Activated T-helper 2 cell treated with anti-CD3 and anti-CD28 coated beads, Interferon-gamma antibody, Interleukin-2, Interleukin-4, amounts not matched to agents 10 μg/mL and 5 μg/mL and 100 μg/mL, durations not matched to agents 14 hours and 24 hours and 36 hours (primary cell): Measurements from ENCODE around the gene ENDOG. TPM values are rescaled to one million over a fixed set of nuclear protein-coding genes. Genes with fewer than 3 reads are reported as not detected.
"Not testable (repeated sequence)": the region's sequence is repeated elsewhere in the genome, so short reads cannot be mapped to it uniquely, and the experiment has no call there.

Experiments
- DNase-seq: peaks from one replicate; pipeline ENCODE4 v3.0.0; 2021; ENCODE audit warnings: low spot score
- H3K27ac Mint-ChIP-seq: one replicate; pipeline ENCODE4 v1.8.0; 2021; ENCODE audit warnings: mixed read lengths
- H3K27me3 Mint-ChIP-seq: one replicate; pipeline ENCODE4 v1.8.0; 2021; ENCODE audit warnings: low read depth, mixed read lengths
- H3K36me3 Mint-ChIP-seq: one replicate; pipeline ENCODE4 v1.8.0; 2021; ENCODE audit warnings: low read depth, mixed read lengths
- H3K4me1 Mint-ChIP-seq: one replicate; pipeline ENCODE4 v1.8.0; 2021; ENCODE audit warnings: low read depth, mixed read lengths
- H3K4me3 Mint-ChIP-seq: one replicate; pipeline ENCODE4 v1.8.0; 2021; ENCODE audit warnings: low read depth, mild to moderate bottlenecking, moderate library complexity, mixed read lengths
- H3K9me3 Mint-ChIP-seq: one replicate; pipeline ENCODE4 v1.8.0; 2021; ENCODE audit warnings: mixed read lengths
- intact Hi-C: fragments of 100-400 bp; cut with micrococcal nuclease; formaldehyde crosslinking; loops from one replicate; pipeline ENCODE4 v1.15.1; 2023
- total RNA-seq: library from RNA; stranded (reverse); gene quantifications from 2 replicates; pipeline ENCODE4 v1.2.3, GENCODE V29; 2022

The ENDOG gene
- total RNA-seq, 1 donor from 2014 or later, result 21.7 TPM

- peaks cover 1% of the 10 kb centered on the region for H3K4me1 Mint-ChIP-seq
- intact Hi-C loops, result no loop called here
- H3K36me3 Mint-ChIP-seq, result peaks cover 7% of the 10 kb centered on the region
- DNase-seq, result no peak
- no peak overlapping the region for H3K4me3 Mint-ChIP-seq
- no peaks in the 10 kb centered on the region for H3K27me3 Mint-ChIP-seq
- no peaks in the 10 kb centered on the region for H3K9me3 Mint-ChIP-seq
- H3K27ac Mint-ChIP-seq, result no peak overlapping the region
Measured at GRCh38 chr9:128870128-128870940, 52.0 kb downstream of the ENDOG start.

DNA sequence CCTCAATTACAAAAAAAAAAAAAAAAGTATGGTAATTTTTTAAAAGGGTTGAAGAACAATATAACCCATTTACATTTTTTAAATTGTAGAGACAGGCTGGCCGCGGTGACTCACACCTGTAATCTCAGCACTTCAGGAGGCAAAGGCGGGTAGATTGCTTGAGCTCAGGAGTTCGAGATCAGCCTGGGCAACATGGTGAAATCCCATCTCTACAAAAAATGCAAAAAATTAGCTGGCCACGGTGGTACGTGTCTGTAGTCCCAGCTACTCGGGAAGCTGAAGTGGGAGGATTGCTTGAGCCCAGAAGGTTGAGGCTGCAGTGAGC is 52.6 kb downstream of the ENDOG start:
- H3K9me3 Mint-ChIP-seq, intact Hi-C loops, H3K27ac Mint-ChIP-seq, H3K27me3 Mint-ChIP-seq, H3K4me1 Mint-ChIP-seq, H3K4me3 Mint-ChIP-seq, DNase-seq, H3K36me3 Mint-ChIP-seq: not testable (repeated sequence)

Other genes with a start within 250 kb of the ENDOG start
- 41.7 and 43.5 TPM in 2 replicates for gene DYNC2I2, start 161.7 kb upstream of the ENDOG start, total RNA-seq
- 749 and 756 TPM in 2 replicates for gene SET, start 129.3 kb upstream of the ENDOG start, total RNA-seq
- gene PKN3, start 116.0 kb upstream of the ENDOG start, total RNA-seq, result 25.4 and 28.0 TPM in 2 replicates
- 51.7 and 53.2 TPM in 2 replicates for gene ZDHHC12, start 94.4 kb upstream of the ENDOG start, total RNA-seq
- 18.6 and 18.7 TPM in 2 replicates for gene ZER1, start 46.6 kb upstream of the ENDOG start, total RNA-seq
- gene TBC1D13, start 31.2 kb upstream of the ENDOG start, total RNA-seq, result 20.5 and 24.2 TPM in 2 replicates
- gene SPOUT1, start 11.3 kb downstream of the ENDOG start, total RNA-seq, result 126 and 127 TPM in 2 replicates
- 13.6 and 14.0 TPM in 2 replicates for gene KYAT1, start 63.5 kb downstream of the ENDOG start, total RNA-seq
- 24.9 and 25.4 TPM in 2 replicates for gene LRRC8A, start 63.6 kb downstream of the ENDOG start, total RNA-seq
- gene PHYHD1, start 102.5 kb downstream of the ENDOG start, total RNA-seq, result 0.44 and 0.68 TPM in 2 replicates
- gene DOLK, start 129.1 kb downstream of the ENDOG start, total RNA-seq, result 13.0 and 13.3 TPM in 2 replicates
- 161 and 175 TPM in 2 replicates for gene NUP188, start 129.2 kb downstream of the ENDOG start, total RNA-seq
- gene SH3GLB2, start 209.8 kb downstream of the ENDOG start, total RNA-seq, result 71.5 and 73.4 TPM in 2 replicates
- gene MIGA2, start 218.1 kb downstream of the ENDOG start, total RNA-seq, result 41.5 and 41.7 TPM in 2 replicates